Measurements from ENCODE around the gene NANOS2. TPM values are rescaled to one million over a fixed set of nuclear protein-coding genes. Genes with fewer than 3 reads are reported as not detected.

Gene NANOS2
- total and polyA plus RNA-seq, 2 of the 13 experiments (the other 11 are each of a cell fraction or from before 2014, with no cell fraction given), result not detected

GRCh38 chr19:45939792-45940514 is 25.4 kb upstream of the NANOS2 start:
- no peaks in the 10 kb centered on the region for H3K4me1 ChIP-seq (ENCODE audit: insufficient read depth, low read length)
- POLR2A ChIA-PET, result no interaction called here
- H3K9ac ChIP-seq (ENCODE audit: insufficient read depth, low read depth, low read length), result no peak overlapping the region
- H3K4me2 ChIP-seq (ENCODE audit: low read depth, low read length), result no peak overlapping the region
- BruUV-seq (replicated peaks), result no TSS peak
- H4K20me1 ChIP-seq (ENCODE audit: insufficient read depth, low read length), result no peaks in the 10 kb centered on the region
- H2AFZ ChIP-seq (ENCODE audit: low read length), result no peak overlapping the region
- no peaks in the 10 kb centered on the region for H3K79me2 ChIP-seq (ENCODE audit: insufficient read depth, low read length)
- CTCF ChIA-PET (ENCODE audit: low intra/inter-chr PET ratio, low total read pairs), result no interaction called here
- intact Hi-C loops (cut with micrococcal nuclease; ENCODE audit: unreplicated experiment), result no loop called here
- H3K27ac ChIP-seq (ENCODE audit: extremely low read length, insufficient read depth, low read length), result no peak overlapping the region
- ATAC-seq (no peak), DNase-seq (ENCODE audit: low spot score) (no peak), FAIRE-seq (no peak)
- peaks cover 0 to 24% of the 10 kb centered on the region in 2 experiments; a peak in 4 of 5 replicates for H3K27me3 ChIP-seq (ENCODE audit: control insufficient read depth in 1 of 2, insufficient read depth in 2 of 2, low read length in 2 of 2)
- in situ Hi-C loops (cut with HindIII; ENCODE audit: extremely low pct_ligation_motif_present, low pct_unique_long_range_greater_than_20kb), result no loop called here
- H3K9me3 ChIP-seq (ENCODE audit: low read length), result no peaks in the 10 kb centered on the region
- H3K4me3 ChIP-seq (replicated peaks in 1 of 3; ENCODE audit: insufficient read depth in 1 of 3, low read depth in 2 of 3, low read length in 3 of 3), result no peak overlapping the region
- 71% methylated on average over 29 of the region's 67 CpGs for WGBS (ENCODE audit: low lambda C conversion rate)
- H3K36me3 ChIP-seq (replicated peaks in 1 of 2; ENCODE audit: control insufficient read depth in 1 of 2, insufficient read depth in 2 of 2, low read length in 2 of 2), result no peaks in the 10 kb centered on the region
- TF ChIP-seq PREB (CRISPR knock-in tag; IDR thresholded peaks at IDR 0.05) (no peak), HOXA3 (CRISPR knock-in tag; IDR thresholded peaks at IDR 0.05) (no peak), PHF20 (CRISPR knock-in tag; IDR thresholded peaks at IDR 0.05) (no peak)

DNA sequence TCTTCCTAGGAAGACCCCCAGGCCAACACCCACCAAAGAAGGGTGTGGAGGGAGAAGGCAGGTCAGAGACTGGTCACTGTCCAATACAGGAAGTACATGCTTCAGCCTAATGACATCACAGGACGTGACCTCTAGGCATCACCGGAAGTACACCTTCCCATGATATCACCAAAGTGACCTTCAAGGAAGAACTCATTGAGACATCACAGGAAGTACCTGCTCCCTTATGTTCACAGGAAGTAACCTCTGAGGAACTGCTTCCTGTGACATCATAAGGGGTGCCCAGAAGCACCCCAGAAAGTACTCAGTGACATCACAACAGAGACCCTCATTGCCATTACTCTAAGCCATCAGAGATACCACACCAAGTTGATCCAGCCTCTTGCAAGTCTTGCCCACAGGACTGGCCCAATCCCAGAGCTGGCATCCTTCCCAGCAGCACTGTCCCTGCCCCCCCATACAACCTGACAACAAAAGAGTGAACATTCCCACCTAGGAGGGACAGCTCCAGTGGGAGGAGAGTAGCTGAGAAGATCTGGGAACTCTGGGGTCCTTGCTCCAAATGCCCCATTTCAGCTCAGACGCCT is 24.2 kb upstream of the NANOS2 start:
- DNase-seq (ENCODE audit: low spot score) (no peak), FAIRE-seq (no peak), ATAC-seq (no peak)
- intact Hi-C loops (cut with micrococcal nuclease; ENCODE audit: unreplicated experiment) (no loop called here), in situ Hi-C loops (cut with HindIII; ENCODE audit: extremely low pct_ligation_motif_present, low pct_unique_long_range_greater_than_20kb) (no loop called here)
- Histone ChIP-seq H4K20me1 (ENCODE audit: insufficient read depth, low read length) (no peaks in the 10 kb centered on the region), H3K9ac (ENCODE audit: insufficient read depth, low read depth, low read length) (no peak overlapping the region), H2AFZ (ENCODE audit: low read length) (no peak overlapping the region), H3K27ac (ENCODE audit: extremely low read length, insufficient read depth, low read length) (no peak overlapping the region), H3K27me3 (ENCODE audit: control insufficient read depth in 1 of 2, insufficient read depth in 2 of 2, low read length in 2 of 2) (peaks cover 1 to 31% of the 10 kb centered on the region in 2 experiments), H3K4me3 (replicated peaks in 1 of 3; ENCODE audit: insufficient read depth in 1 of 3, low read depth in 2 of 3, low read length in 3 of 3) (no peak overlapping the region), H3K4me1 (ENCODE audit: insufficient read depth, low read length) (no peaks in the 10 kb centered on the region), H3K9me3 (ENCODE audit: low read length) (no peaks in the 10 kb centered on the region), H3K36me3 (replicated peaks in 1 of 2; ENCODE audit: control insufficient read depth in 1 of 2, insufficient read depth in 2 of 2, low read length in 2 of 2) (no peaks in the 10 kb centered on the region), H3K4me2 (ENCODE audit: low read depth, low read length) (no peak overlapping the region), H3K79me2 (ENCODE audit: insufficient read depth, low read length) (no peaks in the 10 kb centered on the region)
- ChIA-PET POLR2A (no interaction called here), CTCF (ENCODE audit: low intra/inter-chr PET ratio, low total read pairs) (no interaction called here)
- TF ChIP-seq PHF5A (CRISPR knock-in tag; IDR thresholded peaks at IDR 0.05; ENCODE audit: low read depth, unreplicated experiment) (no peak), GABPA (IDR thresholded peaks at IDR 0.05; ENCODE audit: low read depth, low read length) (no peak), GABPA (CRISPR knock-in tag; IDR thresholded peaks at IDR 0.05; ENCODE audit: low read depth) (peak; percentile 44), GABPB1 (CRISPR knock-in tag; IDR thresholded peaks at IDR 0.05) (peak; percentile 31; the same call in 1 of the 2 replicates), CREB1 (IDR thresholded peaks at IDR 0.05) (peak; percentile 80), CREB1 (CRISPR knock-in tag; IDR thresholded peaks at IDR 0.05) (no peak), ZBTB21 (CRISPR knock-in tag; IDR thresholded peaks at IDR 0.05) (peak; percentile 68), NR2C2 (CRISPR knock-in tag; IDR thresholded peaks at IDR 0.05; ENCODE audit: borderline replicate concordance) (peak; percentile 64; the same call in 1 of the 2 replicates), SIN3A (IDR thresholded peaks at IDR 0.05; ENCODE audit: borderline replicate concordance, low read depth, low read length) (no peak)
- 8% methylated on average over 3 of the region's 3 CpGs for WGBS (ENCODE audit: low lambda C conversion rate)
- no TSS peak for BruUV-seq (replicated peaks)

All from HepG2 (cell line).